SK-N-SH treated with all-trans-retinoic acid at 6 μM for 48 hours (cell line): ENCODE data around the gene PHKA1.

Source experiments
- CSDC2 ChIP-seq: fragments of 250-450 bp; sonication (Bioruptor Pico); IDR thresholded peaks from 2 replicates; pipeline ENCODE4 v1.5.0; 2020; ENCODE audit warnings: mild to moderate bottlenecking, moderate library complexity
- RARB ChIP-seq: fragments of 250-450 bp; sonication (Bioruptor Pico); IDR thresholded peaks from 2 replicates; pipeline ENCODE4 v1.8.0; 2021; ENCODE audit warnings: mild to moderate bottlenecking, moderate library complexity
- ZC3H10 ChIP-seq: fragments of 250-450 bp; sonication (Bioruptor Pico); IDR thresholded peaks from 2 replicates; pipeline ENCODE4 v1.5.1; 2021; ENCODE audit warnings: mild to moderate bottlenecking, moderate library complexity
- ZNF70 ChIP-seq: fragments of 450-650 bp; formaldehyde crosslinking; IDR thresholded peaks from 2 replicates; pipeline ENCODE4 v1.5.0; 2020; ENCODE audit warnings: mild to moderate bottlenecking, moderate library complexity
- TF ChIP-seq, protein P1 (sequence below): fragments of 250-450 bp; sonication (Bioruptor Pico); IDR thresholded peaks from 2 replicates; pipeline ENCODE4 v1.5.0; 2020; ENCODE audit warnings: mild to moderate bottlenecking, moderate library complexity

- no peak for TF ChIP-seq RARB
- TF ChIP-seq ZC3H10 = no peak
- TF ChIP-seq, protein P1, sequence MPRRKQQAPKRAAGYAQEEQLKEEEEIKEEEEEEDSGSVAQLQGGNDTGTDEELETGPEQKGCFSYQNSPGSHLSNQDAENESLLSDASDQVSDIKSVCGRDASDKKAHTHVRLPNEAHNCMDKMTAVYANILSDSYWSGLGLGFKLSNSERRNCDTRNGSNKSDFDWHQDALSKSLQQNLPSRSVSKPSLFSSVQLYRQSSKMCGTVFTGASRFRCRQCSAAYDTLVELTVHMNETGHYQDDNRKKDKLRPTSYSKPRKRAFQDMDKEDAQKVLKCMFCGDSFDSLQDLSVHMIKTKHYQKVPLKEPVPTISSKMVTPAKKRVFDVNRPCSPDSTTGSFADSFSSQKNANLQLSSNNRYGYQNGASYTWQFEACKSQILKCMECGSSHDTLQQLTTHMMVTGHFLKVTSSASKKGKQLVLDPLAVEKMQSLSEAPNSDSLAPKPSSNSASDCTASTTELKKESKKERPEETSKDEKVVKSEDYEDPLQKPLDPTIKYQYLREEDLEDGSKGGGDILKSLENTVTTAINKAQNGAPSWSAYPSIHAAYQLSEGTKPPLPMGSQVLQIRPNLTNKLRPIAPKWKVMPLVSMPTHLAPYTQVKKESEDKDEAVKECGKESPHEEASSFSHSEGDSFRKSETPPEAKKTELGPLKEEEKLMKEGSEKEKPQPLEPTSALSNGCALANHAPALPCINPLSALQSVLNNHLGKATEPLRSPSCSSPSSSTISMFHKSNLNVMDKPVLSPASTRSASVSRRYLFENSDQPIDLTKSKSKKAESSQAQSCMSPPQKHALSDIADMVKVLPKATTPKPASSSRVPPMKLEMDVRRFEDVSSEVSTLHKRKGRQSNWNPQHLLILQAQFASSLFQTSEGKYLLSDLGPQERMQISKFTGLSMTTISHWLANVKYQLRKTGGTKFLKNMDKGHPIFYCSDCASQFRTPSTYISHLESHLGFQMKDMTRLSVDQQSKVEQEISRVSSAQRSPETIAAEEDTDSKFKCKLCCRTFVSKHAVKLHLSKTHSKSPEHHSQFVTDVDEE (CRISPR knock-in tag) = no peak
- no peak for TF ChIP-seq ZNF70
- no peak for TF ChIP-seq CSDC2 (CRISPR knock-in tag)
Measured at GRCh38 chrX:72604112-72604511, 110.0 kb downstream of the PHKA1 start.
